ACC112 (cell line): ENCODE results near the gene UTP11.
A peak's percentile ranks its signal among the peaks of the same experiment; 100 is the strongest.

ENCODE experiments used
- H2AFZ ChIP-seq: fragments of 200-600 bp; sonication (generic); one replicate; pipeline ENCODE4 v1.6.0; 2017; ENCODE audit warnings: antibody characterized with exemption, low read length; ENCODE audit not compliant: unreplicated experiment
- H3K27ac ChIP-seq: fragments of 200-600 bp; sonication (generic); 2 replicates; pipeline ENCODE4 v1.5.1; 2014; ENCODE audit warnings: low read depth, mild to moderate bottlenecking, antibody characterized with exemption, low read length, moderate library complexity
- H3K27me3 ChIP-seq: fragments of 200-600 bp; sonication (generic); 2 replicates; pipeline ENCODE4 v1.6.1; 2014; ENCODE audit warnings: mild to moderate bottlenecking, antibody characterized with exemption, low read length, moderate library complexity, mixed read lengths; ENCODE audit not compliant: insufficient read depth
- H3K36me3 ChIP-seq: fragments of 200-600 bp; sonication (generic); 2 replicates; pipeline ENCODE4 v1.6.1; 2016; ENCODE audit warnings: mild to moderate bottlenecking, antibody characterized with exemption, low read length, moderate library complexity, mixed read lengths; ENCODE audit not compliant: insufficient read depth
- H3K4me1 ChIP-seq: fragments of 200-600 bp; sonication (generic); one replicate; pipeline ENCODE4 v1.6.1; 2016; ENCODE audit warnings: low read length, mixed read lengths; ENCODE audit not compliant: insufficient read depth, unreplicated experiment, control insufficient read depth
- H3K4me3 ChIP-seq: fragments of 200-600 bp; sonication (generic); 2 replicates; pipeline ENCODE4 v1.5.1; 2014; ENCODE audit warnings: mild to moderate bottlenecking, low read depth, low read length
- H3K79me2 ChIP-seq: fragments of 200-600 bp; sonication (generic); one replicate; pipeline ENCODE4 v1.6.0; 2016; ENCODE audit warnings: low read length; ENCODE audit not compliant: control insufficient read depth, unreplicated experiment, insufficient read depth

The UTP11 gene

DNA sequence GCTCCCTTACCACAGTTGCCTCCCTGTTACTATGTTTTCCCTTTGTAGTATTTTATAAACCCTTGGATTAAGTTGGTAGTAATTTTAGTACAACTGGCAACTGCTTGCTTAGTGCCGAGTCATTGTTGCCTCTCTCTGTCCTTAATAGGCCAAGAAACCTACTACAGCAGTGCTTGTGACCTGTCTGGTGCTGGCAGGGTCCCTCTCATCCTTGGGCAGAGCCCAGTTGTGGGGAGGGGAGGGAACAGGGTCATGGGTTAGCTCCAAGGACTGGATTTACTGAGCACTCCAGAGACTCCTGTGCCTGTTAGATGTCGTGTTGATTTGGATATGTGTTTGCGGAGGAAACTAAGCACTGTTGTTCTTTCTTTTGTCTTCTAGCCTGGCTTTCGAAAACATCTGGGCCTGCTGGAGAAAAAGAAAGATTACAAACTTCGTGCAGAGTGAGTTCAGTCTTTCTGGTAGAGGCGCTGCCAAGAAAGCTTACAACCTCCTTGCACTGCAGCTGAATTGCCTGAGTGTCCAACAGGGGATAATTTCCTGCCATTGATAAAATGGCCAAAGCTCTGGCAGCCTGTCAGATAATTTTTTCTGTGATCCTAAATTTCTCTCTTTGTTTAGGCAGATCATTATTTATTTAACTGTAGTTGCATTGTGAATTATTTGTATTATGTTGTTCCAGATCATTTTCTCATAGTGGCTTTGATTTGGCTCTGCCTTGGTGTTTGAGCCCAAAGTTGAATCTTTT is 3.6 kb downstream of the UTP11 start:
- peaks cover 33% of the 10 kb centered on the region for H3K4me1 ChIP-seq
- peak overlapping the region; percentile 6; the same call in 1 of the 2 replicates for H3K4me3 ChIP-seq
- peak overlapping the region; percentile 67 for H3K27ac ChIP-seq
- peaks cover 27% of the 10 kb centered on the region for H3K36me3 ChIP-seq
- no peaks in the 10 kb centered on the region for H3K27me3 ChIP-seq
- peaks cover 69% of the 10 kb centered on the region for H3K79me2 ChIP-seq
- H2AFZ ChIP-seq: no peak overlapping the region

DNA sequence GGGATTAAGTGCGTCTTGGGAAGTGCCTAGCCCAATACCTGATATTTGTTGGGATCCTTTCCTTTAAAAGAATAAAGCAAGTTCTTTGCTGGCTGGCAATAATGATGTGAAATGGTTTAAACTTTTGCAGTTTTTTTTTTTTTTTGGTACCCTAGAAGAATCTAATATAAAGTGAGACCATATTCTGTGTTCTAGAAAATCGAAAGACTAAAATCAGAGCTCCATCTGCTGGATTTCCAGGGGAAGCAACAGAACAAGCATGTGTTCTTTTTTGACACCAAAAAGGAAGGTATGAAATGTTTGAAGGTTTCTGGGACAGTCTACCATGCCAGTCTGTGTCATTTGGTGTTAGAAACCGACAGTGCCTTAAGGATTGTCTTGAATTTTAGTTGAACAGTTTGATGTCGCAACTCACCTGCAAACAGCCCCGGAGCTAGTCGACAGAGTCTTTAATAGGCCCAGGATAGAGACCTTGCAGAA is 6.4 kb downstream of the UTP11 start:
- Histone ChIP-seq H3K27me3 (no peaks in the 10 kb centered on the region), H3K36me3 (peaks cover 45% of the 10 kb centered on the region), H3K4me1 (peaks cover 19% of the 10 kb centered on the region), H3K4me3 (no peak overlapping the region), H2AFZ (no peak overlapping the region), H3K27ac (no peak overlapping the region), H3K79me2 (peaks cover 54% of the 10 kb centered on the region)

DNA sequence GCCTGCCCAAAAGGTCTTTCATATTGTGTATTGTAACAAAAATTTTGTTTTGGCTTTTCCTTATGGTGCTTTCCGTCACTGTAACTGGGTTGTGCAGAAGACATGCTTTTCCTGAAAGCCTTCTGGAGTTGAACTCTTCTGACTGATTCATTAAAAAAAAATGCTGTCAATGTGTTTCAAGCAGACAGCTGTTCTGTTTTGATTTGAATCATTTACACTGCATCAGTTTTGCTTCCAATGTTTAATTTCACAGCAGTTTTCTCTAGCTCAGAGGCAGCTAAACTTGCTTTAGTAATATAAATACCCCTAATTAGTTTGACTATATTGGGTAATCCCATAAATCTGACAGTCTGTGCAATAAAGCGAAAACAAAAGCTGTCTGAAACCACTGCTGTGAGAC is 7.9 kb downstream of the UTP11 start:
- H2AFZ ChIP-seq: no peak overlapping the region
- no peak overlapping the region for H3K4me3 ChIP-seq
- H3K4me1 ChIP-seq: peaks cover 7% of the 10 kb centered on the region
- H3K27me3 ChIP-seq: no peaks in the 10 kb centered on the region
- H3K36me3 ChIP-seq: peaks cover 53% of the 10 kb centered on the region
- H3K27ac ChIP-seq: no peak overlapping the region
- peaks cover 39% of the 10 kb centered on the region for H3K79me2 ChIP-seq

GRCh38 chr1:38021969-38022368 is 9.4 kb downstream of the UTP11 start:
- H3K27ac ChIP-seq: no peak overlapping the region
- H3K4me1 ChIP-seq: no peaks in the 10 kb centered on the region
- peaks cover 51% of the 10 kb centered on the region for H3K36me3 ChIP-seq
- no peak overlapping the region for H3K4me3 ChIP-seq
- H2AFZ ChIP-seq: no peak overlapping the region
- peaks cover 23% of the 10 kb centered on the region for H3K79me2 ChIP-seq
- H3K27me3 ChIP-seq: no peaks in the 10 kb centered on the region

GRCh38 chr1:38022810-38023209 is 10.3 kb downstream of the UTP11 start:
- Histone ChIP-seq H3K27ac (no peak overlapping the region), H3K27me3 (no peaks in the 10 kb centered on the region), H3K4me1 (no peaks in the 10 kb centered on the region), H2AFZ (no peak overlapping the region), H3K4me3 (no peak overlapping the region), H3K79me2 (peaks cover 16% of the 10 kb centered on the region), H3K36me3 (peaks cover 47% of the 10 kb centered on the region)

GRCh38 chr1:38025233-38025632 is 12.7 kb downstream of the UTP11 start:
- Histone ChIP-seq H3K27me3 (no peaks in the 10 kb centered on the region), H3K79me2 (peaks cover 4% of the 10 kb centered on the region), H3K4me1 (peaks cover 20% of the 10 kb centered on the region), H3K4me3 (no peak overlapping the region), H3K27ac (no peak overlapping the region), H2AFZ (no peak overlapping the region), H3K36me3 (peaks cover 38% of the 10 kb centered on the region)

GRCh38 chr1:38025664-38026063 is 13.1 kb downstream of the UTP11 start:
- Histone ChIP-seq H3K27ac (no peak overlapping the region), H3K4me3 (no peak overlapping the region), H3K27me3 (no peaks in the 10 kb centered on the region), H3K4me1 (peaks cover 24% of the 10 kb centered on the region), H3K79me2 (peaks cover 4% of the 10 kb centered on the region), H3K36me3 (peaks cover 34% of the 10 kb centered on the region), H2AFZ (no peak overlapping the region)

DNA sequence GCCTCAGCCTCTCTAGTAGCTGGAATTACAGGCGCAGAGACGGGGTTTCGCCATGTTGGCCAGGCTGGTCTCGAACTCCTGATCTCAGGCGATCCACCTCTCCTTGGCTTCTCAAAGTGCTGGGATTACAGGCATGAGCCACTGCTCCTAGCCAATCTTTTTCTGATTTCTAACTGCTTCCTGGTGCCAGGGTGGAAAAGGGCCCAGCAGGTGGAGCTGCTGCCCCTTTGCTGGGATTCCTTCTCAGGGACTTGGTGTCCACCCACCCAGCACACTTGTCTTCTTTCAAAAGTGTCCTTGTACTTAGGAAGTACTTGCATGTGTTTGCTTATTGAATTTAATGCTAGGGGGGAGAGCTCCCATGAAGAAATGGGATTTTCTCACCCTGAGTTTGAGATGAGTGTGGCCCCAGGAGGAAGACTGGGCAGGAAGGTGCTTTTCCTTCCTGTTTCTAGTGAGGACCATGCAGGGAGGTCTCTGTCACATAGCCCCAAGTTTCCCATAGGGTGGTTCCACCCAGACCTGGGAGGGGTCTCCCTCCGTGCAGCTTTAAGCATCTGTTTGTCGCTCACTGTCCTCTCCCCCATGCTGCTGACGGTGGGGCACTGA is 14.2 kb downstream of the UTP11 start:
- Histone ChIP-seq H3K27ac (no peak overlapping the region), H2AFZ (no peak overlapping the region), H3K4me3 (no peak overlapping the region), H3K27me3 (no peaks in the 10 kb centered on the region), H3K79me2 (peaks cover 4% of the 10 kb centered on the region), H3K36me3 (peaks cover 30% of the 10 kb centered on the region), H3K4me1 (peaks cover 27% of the 10 kb centered on the region)

GRCh38 chr1:38027201-38028104 is 14.9 kb downstream of the UTP11 start:
- Histone ChIP-seq H3K79me2 (no peaks in the 10 kb centered on the region), H3K36me3 (peaks cover 24% of the 10 kb centered on the region), H3K4me3 (no peak overlapping the region), H3K27ac (no peak overlapping the region), H3K27me3 (no peaks in the 10 kb centered on the region), H2AFZ (no peak overlapping the region), H3K4me1 (peaks cover 27% of the 10 kb centered on the region)

DNA sequence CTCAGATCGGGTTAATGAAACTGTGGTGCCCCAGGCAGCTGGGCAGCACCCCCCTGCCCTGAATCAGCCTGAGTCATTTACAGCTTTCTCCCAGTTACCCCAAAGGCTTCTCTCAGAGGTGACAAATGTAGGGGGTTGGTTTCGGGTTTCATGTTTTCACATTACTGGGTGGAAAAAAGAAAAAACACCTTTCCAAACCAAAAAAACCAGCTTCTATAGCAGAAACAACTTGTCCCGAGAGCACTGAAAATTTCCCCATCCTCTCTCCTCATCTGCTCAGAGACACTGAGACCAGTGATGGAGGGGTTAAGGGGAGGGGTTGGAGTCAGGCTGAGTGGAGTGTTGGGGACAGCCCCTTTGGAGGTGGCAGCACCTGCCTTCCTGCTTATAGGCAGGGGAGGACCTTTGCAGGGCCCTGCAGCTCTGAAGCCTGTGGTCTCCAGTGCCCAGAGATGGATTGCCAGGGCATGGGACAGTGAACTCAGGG is 15.6 kb downstream of the UTP11 start:
- no peak overlapping the region for H2AFZ ChIP-seq
- no peak overlapping the region for H3K4me3 ChIP-seq
- H3K27ac ChIP-seq: no peak overlapping the region
- 0 out of 2 replicates have a peak, but pooled peaks cover 18% of the 10 kb centered on the region for H3K36me3 ChIP-seq
- H3K79me2 ChIP-seq: no peaks in the 10 kb centered on the region
- peaks cover 27% of the 10 kb centered on the region for H3K4me1 ChIP-seq
- no peaks in the 10 kb centered on the region for H3K27me3 ChIP-seq
